Measurements from ENCODE around the gene GRAMD1A.

The GRAMD1A gene

GRCh38 chr19:35073516-35073915, 73.4 kb downstream of the GRAMD1A start:
- Histone ChIP-seq H3K27ac (ENCODE audit: extremely low read depth, low read depth, low read length) (no peak overlapping the region), H3K4me3 (ENCODE audit: low read depth, low read length) (no peak overlapping the region), H3K9me3 (ENCODE audit: control insufficient read depth, insufficient read depth, low read depth, low read length) (peaks cover 7% of the 10 kb centered on the region), H3K4me1 (ENCODE audit: control insufficient read depth, insufficient read depth, low read length) (peaks cover 3% of the 10 kb centered on the region), H3K36me3 (ENCODE audit: control insufficient read depth in 2 of 2, insufficient read depth in 1 of 2, low read length in 2 of 2) (no peaks in the 10 kb centered on the region)
- POLR2A ChIA-PET, result no interaction called here
- CTCF ChIA-PET, result interaction anchor here (1.2 to 1.3 kb wide), 2 partner anchors 18 to 29 kb away, joined by 4 to 6 read pairs; no protein-coding TSS in a partner anchor
- TF ChIP-seq BCL11B (tag by site-specific recombination; IDR thresholded peaks at IDR 0.05; ENCODE audit: low read depth), result no peak
- TF ChIP-seq ZNF10 (tag by site-specific recombination; IDR thresholded peaks at IDR 0.05), result no peak
- TF ChIP-seq EGR2 (tag by site-specific recombination; IDR thresholded peaks at IDR 0.05; ENCODE audit: low read depth), result no peak
- TF ChIP-seq ZNF18 (tag by site-specific recombination; IDR thresholded peaks at IDR 0.05), result no peak
- no peak for TF ChIP-seq HOXD13 (CRISPR knock-in tag; IDR thresholded peaks at IDR 0.05; ENCODE audit: borderline replicate concordance)
- TF ChIP-seq INSM2 (tag by site-specific recombination; IDR thresholded peaks at IDR 0.05), result no peak
- no peak for TF ChIP-seq ZSCAN18 (tag by site-specific recombination; IDR thresholded peaks at IDR 0.05)
- no peak for TF ChIP-seq ZNF350 (tag by site-specific recombination; IDR thresholded peaks at IDR 0.05)
- TF ChIP-seq ZNF48 (tag by site-specific recombination; IDR thresholded peaks at IDR 0.05), result no peak
- TF ChIP-seq ZNF16 (tag by site-specific recombination; IDR thresholded peaks at IDR 0.05; ENCODE audit: low read depth), result no peak

- Histone ChIP-seq H3K36me3 (ENCODE audit: control insufficient read depth in 2 of 2, insufficient read depth in 1 of 2, low read length in 2 of 2) (no peaks in the 10 kb centered on the region), H3K27ac (ENCODE audit: extremely low read depth, low read depth, low read length) (no peak overlapping the region), H3K9me3 (ENCODE audit: control insufficient read depth, insufficient read depth, low read depth, low read length) (peaks cover 7% of the 10 kb centered on the region), H3K4me1 (ENCODE audit: control insufficient read depth, insufficient read depth, low read length) (no peaks in the 10 kb centered on the region), H3K4me3 (ENCODE audit: low read depth, low read length) (no peak overlapping the region)
- ChIA-PET POLR2A (no interaction called here), CTCF (interaction anchor here (0.6 to 1.4 kb wide), 6 partner anchors 14 to 31 kb away, joined by 3 to 6 read pairs (median 5); no protein-coding TSS in a partner anchor)
- TF ChIP-seq PRDM2 (tag by site-specific recombination; IDR thresholded peaks at IDR 0.05; ENCODE audit: borderline replicate concordance) (no peak), ZNF843 (tag by site-specific recombination; IDR thresholded peaks at IDR 0.05) (no peak), ZNF449 (tag by site-specific recombination; IDR thresholded peaks at IDR 0.05) (no peak), ZBTB17 (tag by site-specific recombination; IDR thresholded peaks at IDR 0.05) (no peak)
These were observed 73.8 kb downstream of the GRAMD1A start for GRCh38 chr19:35073941-35074340.
